Measurements from ENCODE around the gene VPS35L. TPM values are rescaled to one million over a fixed set of nuclear protein-coding genes. Genes with fewer than 3 reads are reported as not detected.

VPS35L gene
- total RNA-seq, 1 experiment from 2014 or later: 5.4 TPM

GRCh38 chr16:19683453-19684236, 128.1 kb downstream of the VPS35L start:
- no peaks in the 10 kb centered on the region for H3K4me1 ChIP-seq
- Mint-ChIP-seq H3K36me3 (ENCODE audit: insufficient read depth, unreplicated experiment) (no peaks in the 10 kb centered on the region), H3K27me3 (ENCODE audit: insufficient read depth, unreplicated experiment) (no peaks in the 10 kb centered on the region), H3K4me1 (ENCODE audit: low read depth, unreplicated experiment) (no peaks in the 10 kb centered on the region), H3K27ac (ENCODE audit: unreplicated experiment) (no peak overlapping the region), H3K9me3 (ENCODE audit: unreplicated experiment) (no peaks in the 10 kb centered on the region), H3K4me3 (ENCODE audit: unreplicated experiment) (no peak overlapping the region)
- BruUV-seq (replicated peaks): no TSS peak
- H3K27me3 ChIP-seq (replicated peaks; ENCODE audit: control insufficient read depth, insufficient read depth, low read length): no peaks in the 10 kb centered on the region
- H3K36me3 ChIP-seq (ENCODE audit: control insufficient read depth, insufficient read depth, low read length): no peaks in the 10 kb centered on the region
- ChIA-PET CTCF (no interaction called here), POLR2A (no interaction called here)
- no peak overlapping the region for H3K4me3 ChIP-seq (ENCODE audit: low read depth, low read length)
- no peak for TF ChIP-seq CTCF (IDR thresholded peaks at IDR 0.05; ENCODE audit: insufficient read depth in 1 of 2, low read depth in 1 of 2, low read length in 1 of 2, severe bottlenecking in 1 of 2, unreplicated experiment in 1 of 2)
- H3K9me3 ChIP-seq: no peaks in the 10 kb centered on the region
- DNase-seq: no peak
- intact Hi-C loops (cut with micrococcal nuclease; ENCODE audit: unreplicated experiment): no loop called here

DNA sequence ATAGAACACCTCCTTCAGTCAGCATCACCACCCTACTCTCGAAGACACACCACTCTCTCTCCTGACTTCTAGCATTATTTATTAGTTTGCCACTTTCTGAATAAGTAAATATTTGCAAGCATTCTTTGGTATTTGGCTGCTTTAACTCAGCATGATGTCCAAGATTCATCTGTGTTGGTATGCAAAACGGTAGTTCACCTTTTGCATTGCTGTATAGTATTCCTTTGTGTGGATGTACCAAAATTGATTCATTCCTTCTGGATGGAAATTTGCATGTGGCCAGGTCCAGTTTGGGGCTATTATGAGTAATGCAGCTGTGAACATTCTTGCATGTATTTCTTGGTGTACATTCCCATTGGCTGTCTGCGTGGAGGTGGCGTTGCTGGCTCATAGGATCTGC, 129.7 kb downstream of the VPS35L start:
- Histone ChIP-seq H3K27me3 (replicated peaks; ENCODE audit: control insufficient read depth, insufficient read depth, low read length) (no peaks in the 10 kb centered on the region), H3K36me3 (ENCODE audit: control insufficient read depth, insufficient read depth, low read length) (no peaks in the 10 kb centered on the region), H3K9me3 (no peaks in the 10 kb centered on the region), H3K4me1 (no peaks in the 10 kb centered on the region), H3K4me3 (ENCODE audit: low read depth, low read length) (no peak overlapping the region)
- BruUV-seq (replicated peaks): no TSS peak
- ChIA-PET CTCF (no interaction called here), POLR2A (no interaction called here)
- no peak overlapping the region for H3K27ac Mint-ChIP-seq (ENCODE audit: unreplicated experiment)
- H3K9me3 Mint-ChIP-seq (ENCODE audit: unreplicated experiment): no peaks in the 10 kb centered on the region
- H3K36me3 Mint-ChIP-seq (ENCODE audit: insufficient read depth, unreplicated experiment): no peaks in the 10 kb centered on the region
- H3K4me1 Mint-ChIP-seq (ENCODE audit: low read depth, unreplicated experiment): no peaks in the 10 kb centered on the region
- DNase-seq: no peak
- H3K4me3 Mint-ChIP-seq (ENCODE audit: unreplicated experiment): no peak overlapping the region
- H3K27me3 Mint-ChIP-seq (ENCODE audit: insufficient read depth, unreplicated experiment): no peaks in the 10 kb centered on the region
- no peak for TF ChIP-seq CTCF (IDR thresholded peaks at IDR 0.05; ENCODE audit: insufficient read depth in 1 of 2, low read depth in 1 of 2, low read length in 1 of 2, severe bottlenecking in 1 of 2, unreplicated experiment in 1 of 2)
- intact Hi-C loops (cut with micrococcal nuclease; ENCODE audit: unreplicated experiment): no loop called here

DNA sequence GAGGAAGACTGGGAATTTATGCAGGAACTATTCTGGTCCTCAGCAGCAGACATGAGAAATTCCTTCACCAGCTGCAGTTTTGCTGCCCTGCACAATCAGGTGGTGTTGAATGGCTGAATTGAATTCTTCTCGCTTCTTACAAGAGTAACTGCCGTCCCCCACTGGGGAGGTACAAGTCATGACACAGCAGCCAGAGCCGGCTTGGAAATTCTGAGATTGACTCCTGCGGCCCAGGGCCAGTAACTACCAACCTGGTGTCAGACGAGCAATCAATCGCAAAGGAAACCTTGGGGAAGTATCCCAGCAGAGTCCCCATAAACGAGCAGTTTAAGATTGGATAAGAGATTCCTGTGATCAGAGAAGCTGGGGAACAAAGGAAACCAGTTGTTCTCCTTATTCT, 131.8 kb downstream of the VPS35L start:
- Mint-ChIP-seq H3K4me3 (ENCODE audit: unreplicated experiment) (no peak overlapping the region), H3K9me3 (ENCODE audit: unreplicated experiment) (no peaks in the 10 kb centered on the region), H3K27ac (ENCODE audit: unreplicated experiment) (no peak overlapping the region), H3K4me1 (ENCODE audit: low read depth, unreplicated experiment) (no peaks in the 10 kb centered on the region), H3K36me3 (ENCODE audit: insufficient read depth, unreplicated experiment) (no peaks in the 10 kb centered on the region), H3K27me3 (ENCODE audit: insufficient read depth, unreplicated experiment) (no peaks in the 10 kb centered on the region)
- ChIA-PET CTCF (no interaction called here), POLR2A (no interaction called here)
- Histone ChIP-seq H3K4me3 (ENCODE audit: low read depth, low read length) (no peak overlapping the region), H3K4me1 (no peaks in the 10 kb centered on the region), H3K9me3 (no peaks in the 10 kb centered on the region), H3K36me3 (ENCODE audit: control insufficient read depth, insufficient read depth, low read length) (no peaks in the 10 kb centered on the region), H3K27me3 (replicated peaks; ENCODE audit: control insufficient read depth, insufficient read depth, low read length) (no peaks in the 10 kb centered on the region)
- DNase-seq: no peak
- no TSS peak for BruUV-seq (replicated peaks)
- intact Hi-C loops (cut with micrococcal nuclease; ENCODE audit: unreplicated experiment): no loop called here
- TF ChIP-seq CTCF (IDR thresholded peaks at IDR 0.05; ENCODE audit: insufficient read depth in 1 of 2, low read depth in 1 of 2, low read length in 1 of 2, severe bottlenecking in 1 of 2, unreplicated experiment in 1 of 2): no peak

Data from Caco-2 (cell line).